OCI-LY1 (cell line): ENCODE results near the gene ZNF606.
"Not testable (repeated sequence)": the region's sequence is repeated elsewhere in the genome, so short reads cannot be mapped to it uniquely, and the experiment has no call there.

Experiments
- H2AFZ ChIP-seq: fragments of 200-600 bp; sonication (generic), shearing (Covaris generic); 2 replicates; pipeline ENCODE4 v1.6.0; 2014; ENCODE audit warnings: antibody characterized with exemption, mild to moderate bottlenecking, low read length
- H3F3A ChIP-seq: fragments of 200-600 bp; sonication (generic), shearing (Covaris generic); 2 replicates; pipeline ENCODE4 v1.6.0; 2014; ENCODE audit warnings: mild to moderate bottlenecking, antibody characterized with exemption, low read length, moderate library complexity; ENCODE audit not compliant: insufficient read depth
- H3K27ac ChIP-seq: fragments of 200-600 bp; sonication (generic); 2 replicates; pipeline ENCODE4 v1.5.1; 2014; ENCODE audit warnings: low read length, mixed run types, mild to moderate bottlenecking, low read depth; ENCODE audit not compliant: poor library complexity, severe bottlenecking
- H3K27me3 ChIP-seq: fragments of 200-600 bp; sonication (generic); 2 replicates; pipeline ENCODE4 v1.6.0; 2014; ENCODE audit warnings: antibody characterized with exemption, mild to moderate bottlenecking, low read length, moderate library complexity; ENCODE audit not compliant: insufficient read depth
- H3K36me3 ChIP-seq: fragments of 200-600 bp; sonication (generic); 2 replicates; pipeline ENCODE4 v1.6.1; 2014; ENCODE audit warnings: mild to moderate bottlenecking, antibody characterized with exemption, low read length, moderate library complexity, mixed read lengths; ENCODE audit not compliant: insufficient read depth
- H3K4me1 ChIP-seq: fragments of 200-600 bp; sonication (generic); 2 replicates; pipeline ENCODE4 v1.5.1; 2014; ENCODE audit warnings: mild to moderate bottlenecking, low read length, moderate library complexity; ENCODE audit not compliant: insufficient read depth, severe bottlenecking
- H3K4me2 ChIP-seq: fragments of 200-600 bp; sonication (generic), shearing (Covaris generic); 2 replicates; pipeline ENCODE4 v1.6.1; 2014; ENCODE audit warnings: low read length
- H3K4me3 ChIP-seq: fragments of 200-600 bp; sonication (generic); 2 replicates; pipeline ENCODE4 v1.5.1; 2014; ENCODE audit warnings: low read length, low read depth, mild to moderate bottlenecking, mixed read lengths; ENCODE audit not compliant: poor library complexity, severe bottlenecking
- H3K79me2 ChIP-seq: fragments of 200-600 bp; shearing (Covaris generic); 2 replicates; pipeline ENCODE4 v1.6.1; 2016; ENCODE audit warnings: mixed run types, low read length, mixed read lengths; ENCODE audit not compliant: insufficient read depth
- H3K9ac ChIP-seq: fragments of 200-600 bp; sonication (generic), shearing (Covaris generic); 2 replicates; pipeline ENCODE4 v1.6.1; 2014; ENCODE audit warnings: mild to moderate bottlenecking, low read length, mixed read lengths
- H3K9me2 ChIP-seq: fragments of 200-600 bp; sonication (generic), shearing (Covaris generic); 2 replicates; pipeline ENCODE4 v1.6.1; 2014; ENCODE audit warnings: low read depth, mild to moderate bottlenecking, low read length, mixed read lengths
- H3K9me3 ChIP-seq: fragments of 200-600 bp; shearing (Covaris generic); 2 replicates; pipeline ENCODE4 v1.6.1; 2014; ENCODE audit warnings: low read length, mixed read lengths
- H4K20me1 ChIP-seq: fragments of 200-600 bp; sonication (generic), shearing (Covaris generic); 2 replicates; pipeline ENCODE4 v1.6.0; 2016; ENCODE audit warnings: mild to moderate bottlenecking, low read length; ENCODE audit not compliant: insufficient read depth
- EZH2 ChIP-seq: fragments of 200-600 bp; sonication (generic), shearing (Covaris generic); IDR thresholded peaks from 2 replicates; pipeline ENCODE4 v1.8.0; 2017; ENCODE audit warnings: borderline replicate concordance, mixed run types, mild to moderate bottlenecking, antibody characterized with exemption, low read length, moderate library complexity, mixed read lengths
- TF ChIP-seq, protein P1 (sequence below): fragments of 200-600 bp; sonication (generic), shearing (Covaris generic); IDR thresholded peaks from 2 replicates; pipeline ENCODE4 v1.5.1; 2017; ENCODE audit warnings: mild to moderate bottlenecking, antibody characterized with exemption, low read length, moderate library complexity, mixed read lengths

Gene ZNF606

DNA sequence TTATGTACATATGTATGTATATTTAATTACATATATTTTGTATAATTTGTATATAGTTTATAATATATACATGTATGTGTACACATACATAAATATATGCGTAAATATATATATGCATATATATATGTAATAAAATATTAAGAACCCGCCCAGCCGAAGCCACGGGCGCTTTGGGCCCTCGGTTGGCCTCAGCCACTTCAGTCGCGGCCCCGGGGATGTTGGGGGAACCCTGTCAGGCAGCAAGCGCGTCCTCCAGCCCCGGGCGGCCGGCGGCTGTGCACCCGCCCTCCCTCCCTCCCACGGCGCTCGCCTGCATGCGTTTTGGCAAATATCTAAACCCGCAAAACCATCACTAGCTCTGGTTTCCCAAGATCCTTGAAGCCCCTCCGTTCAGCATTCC, 7.9 kb upstream of the ZNF606 start:
- Histone ChIP-seq H3K79me2 (no peaks in the 10 kb centered on the region), H3K4me1 (no peaks in the 10 kb centered on the region), H3F3A (no peaks in the 10 kb centered on the region), H3K9me3 (peaks cover 9% of the 10 kb centered on the region), H3K4me2 (no peak overlapping the region), H2AFZ (no peak overlapping the region), H3K9me2 (no peaks in the 10 kb centered on the region), H3K27me3 (no peaks in the 10 kb centered on the region), H3K9ac (no peak overlapping the region), H3K36me3 (no peaks in the 10 kb centered on the region), H3K4me3 (no peak overlapping the region), H3K27ac (no peak overlapping the region), H4K20me1 (no peaks in the 10 kb centered on the region)
- no peak for TF ChIP-seq EZH2
- TF ChIP-seq, protein P1, sequence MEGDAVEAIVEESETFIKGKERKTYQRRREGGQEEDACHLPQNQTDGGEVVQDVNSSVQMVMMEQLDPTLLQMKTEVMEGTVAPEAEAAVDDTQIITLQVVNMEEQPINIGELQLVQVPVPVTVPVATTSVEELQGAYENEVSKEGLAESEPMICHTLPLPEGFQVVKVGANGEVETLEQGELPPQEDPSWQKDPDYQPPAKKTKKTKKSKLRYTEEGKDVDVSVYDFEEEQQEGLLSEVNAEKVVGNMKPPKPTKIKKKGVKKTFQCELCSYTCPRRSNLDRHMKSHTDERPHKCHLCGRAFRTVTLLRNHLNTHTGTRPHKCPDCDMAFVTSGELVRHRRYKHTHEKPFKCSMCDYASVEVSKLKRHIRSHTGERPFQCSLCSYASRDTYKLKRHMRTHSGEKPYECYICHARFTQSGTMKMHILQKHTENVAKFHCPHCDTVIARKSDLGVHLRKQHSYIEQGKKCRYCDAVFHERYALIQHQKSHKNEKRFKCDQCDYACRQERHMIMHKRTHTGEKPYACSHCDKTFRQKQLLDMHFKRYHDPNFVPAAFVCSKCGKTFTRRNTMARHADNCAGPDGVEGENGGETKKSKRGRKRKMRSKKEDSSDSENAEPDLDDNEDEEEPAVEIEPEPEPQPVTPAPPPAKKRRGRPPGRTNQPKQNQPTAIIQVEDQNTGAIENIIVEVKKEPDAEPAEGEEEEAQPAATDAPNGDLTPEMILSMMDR: no peak

- Histone ChIP-seq H2AFZ (no peak overlapping the region), H3K4me2 (no peak overlapping the region), H3K9me3 (peaks cover 12% of the 10 kb centered on the region)
Measured at GRCh38 chr19:58009666-58010301, 7.2 kb upstream of the ZNF606 start.

GRCh38 chr19:58009301-58009665, 6.7 kb upstream of the ZNF606 start:
- no peaks in the 10 kb centered on the region for H3K9me2 ChIP-seq
- H3K27me3 ChIP-seq: no peaks in the 10 kb centered on the region
- peaks cover 5% of the 10 kb centered on the region; the same call in 1 of the 2 replicates for H3K36me3 ChIP-seq
- TF ChIP-seq EZH2: no peak
- TF ChIP-seq, protein P1: no peak
- no peaks in the 10 kb centered on the region for H3F3A ChIP-seq
- H3K9ac ChIP-seq: no peak overlapping the region
- H4K20me1 ChIP-seq: no peaks in the 10 kb centered on the region
- H3K79me2 ChIP-seq: no peaks in the 10 kb centered on the region
- no peak overlapping the region for H3K4me2 ChIP-seq
- no peaks in the 10 kb centered on the region for H3K4me1 ChIP-seq
- H3K27ac ChIP-seq: no peak overlapping the region
- H3K4me3 ChIP-seq: no peak overlapping the region
- H2AFZ ChIP-seq: no peak overlapping the region
- peaks cover 17% of the 10 kb centered on the region for H3K9me3 ChIP-seq

More at GRCh38 chr19:58009666-58010301, 7.2 kb upstream of the ZNF606 start:
- H4K20me1 ChIP-seq: no peaks in the 10 kb centered on the region
- no peaks in the 10 kb centered on the region for H3K79me2 ChIP-seq
- no peak overlapping the region for H3K27ac ChIP-seq
- H3K27me3 ChIP-seq: no peaks in the 10 kb centered on the region
- H3K9ac ChIP-seq: no peak overlapping the region
- no peaks in the 10 kb centered on the region for H3K9me2 ChIP-seq
- peaks cover under 1% of the 10 kb centered on the region; the same call in 1 of the 2 replicates for H3K36me3 ChIP-seq
- no peaks in the 10 kb centered on the region for H3F3A ChIP-seq
- no peak overlapping the region for H3K4me3 ChIP-seq
- H3K4me1 ChIP-seq: no peaks in the 10 kb centered on the region
- TF ChIP-seq, protein P1: no peak
- no peak for TF ChIP-seq EZH2

DNA sequence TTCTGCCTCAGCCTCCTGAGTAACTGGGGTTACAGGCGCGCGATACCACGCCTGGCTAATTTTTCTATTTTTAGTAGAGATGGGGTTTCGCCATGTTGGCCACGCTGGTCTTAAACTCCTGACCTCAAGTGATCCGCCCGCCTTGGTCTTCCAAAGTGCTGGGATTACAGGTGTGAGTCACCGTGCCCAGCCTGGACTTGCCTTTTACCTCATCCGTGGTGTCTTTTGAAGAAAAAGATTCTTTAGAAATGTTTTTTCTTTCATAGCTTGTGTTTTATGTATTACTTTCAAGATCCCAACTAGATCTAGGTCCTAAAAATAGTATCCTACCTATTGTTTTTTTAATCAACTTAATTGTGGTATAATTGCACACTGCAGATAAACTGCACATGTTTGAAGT, 6.3 kb upstream of the ZNF606 start:
- not testable (repeated sequence) for H3K27me3 ChIP-seq, H4K20me1 ChIP-seq, H3K36me3 ChIP-seq, H3K4me1 ChIP-seq, H3K4me3 ChIP-seq, H3K9ac ChIP-seq, H3F3A ChIP-seq, H3K4me2 ChIP-seq, H3K79me2 ChIP-seq, H3K27ac ChIP-seq, H3K9me2 ChIP-seq, H2AFZ ChIP-seq
- H3K9me3 ChIP-seq: peaks cover 18% of the 10 kb centered on the region
